ENCODE data around the gene RAB3A. TPM values are rescaled to one million over a fixed set of nuclear protein-coding genes. Genes with fewer than 3 reads are reported as not detected.

Gene RAB3A
- total and polyA plus RNA-seq, 9 of the 15 experiments (the other 6 are each of a cell fraction or from before 2014, with no cell fraction given) = 0.17 to 5.1 (median 0.90) TPM; not detected in 1

GRCh38 chr19:18221815-18222725 is 18.2 kb upstream of the RAB3A start (continued):
- TF ChIP-seq TAF1 (IDR thresholded peaks at IDR 0.05; ENCODE audit: control insufficient read depth, extremely low read depth, insufficient read depth, low read length, severe bottlenecking) (peak; percentile 28), HNRNPK (IDR thresholded peaks at IDR 0.05; ENCODE audit: low read depth, low read length, poor library complexity, severe bottlenecking) (no peak), GTF2B (IDR thresholded peaks at IDR 0.05; ENCODE audit: extremely low read depth, insufficient read length) (no peak), ZNF431 (CRISPR knock-in tag; IDR thresholded peaks at IDR 0.05) (no peak), ZNF740 (CRISPR knock-in tag; IDR thresholded peaks at IDR 0.05) (no peak), ZNF740 (tag; IDR thresholded peaks at IDR 0.05) (no peak), TCF3 (CRISPR knock-in tag; IDR thresholded peaks at IDR 0.05) (peak; percentile 30), RBFOX2 (IDR thresholded peaks at IDR 0.05; ENCODE audit: low read depth, low read length) (no peak), ZNF311 (CRISPR knock-in tag; IDR thresholded peaks at IDR 0.05) (no peak), RREB1 (CRISPR knock-in tag; IDR thresholded peaks at IDR 0.05) (no peak)
